ENCODE measurements around the gene PHYH. TPM values are rescaled to one million over a fixed set of nuclear protein-coding genes. Genes with fewer than 3 reads are reported as not detected.
"Not testable (repeated sequence)": the region's sequence is repeated elsewhere in the genome, so short reads cannot be mapped to it uniquely, and the experiment has no call there.

Gene PHYH
- total RNA-seq, 1 donor from 2014 or later: 163 TPM

DNA sequence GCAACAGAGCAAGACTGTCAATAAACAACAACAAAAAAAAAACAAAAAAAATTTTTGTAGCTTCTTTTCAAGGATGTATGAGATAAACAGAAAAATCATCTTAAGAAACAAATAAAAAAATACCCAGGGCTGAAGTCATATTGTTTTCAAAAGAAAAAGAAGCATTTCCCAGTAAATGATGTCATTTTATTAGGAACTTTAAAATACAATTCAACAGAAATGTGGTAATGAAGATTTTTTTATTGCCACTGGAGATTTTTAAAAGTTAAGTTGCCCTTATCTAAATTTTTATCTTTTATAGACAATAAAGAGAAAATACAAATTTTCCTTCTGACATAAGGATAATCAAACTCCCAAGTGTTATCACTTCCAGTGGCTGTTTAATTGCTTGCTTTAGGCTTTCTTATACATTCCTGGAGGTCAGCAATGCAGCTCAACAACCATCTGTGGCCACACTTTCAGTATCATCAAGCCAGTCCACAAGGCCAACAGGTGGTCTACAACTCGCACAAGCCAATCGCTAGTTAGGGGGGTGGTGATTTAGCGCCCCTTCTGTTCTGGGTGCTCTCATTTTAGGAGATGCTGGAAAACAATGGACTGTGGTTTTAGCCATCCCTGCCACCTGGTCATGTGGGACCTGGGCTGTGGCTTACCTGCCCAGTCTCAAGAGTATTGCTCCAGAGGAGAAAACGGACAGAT lies 37.4 kb upstream of the PHYH start:
- no peak for DNase-seq
- Histone ChIP-seq H3K4me3 (no peak overlapping the region), H3K36me3 (peaks cover 37% of the 10 kb centered on the region), H3K9me3 (replicated peaks) (no peaks in the 10 kb centered on the region), H3K4me1 (peaks cover 35% of the 10 kb centered on the region), H3K27me3 (ENCODE audit: low read depth) (no peaks in the 10 kb centered on the region), H3K27ac (replicated peaks) (no peak overlapping the region)
- TF ChIP-seq, protein P1, sequence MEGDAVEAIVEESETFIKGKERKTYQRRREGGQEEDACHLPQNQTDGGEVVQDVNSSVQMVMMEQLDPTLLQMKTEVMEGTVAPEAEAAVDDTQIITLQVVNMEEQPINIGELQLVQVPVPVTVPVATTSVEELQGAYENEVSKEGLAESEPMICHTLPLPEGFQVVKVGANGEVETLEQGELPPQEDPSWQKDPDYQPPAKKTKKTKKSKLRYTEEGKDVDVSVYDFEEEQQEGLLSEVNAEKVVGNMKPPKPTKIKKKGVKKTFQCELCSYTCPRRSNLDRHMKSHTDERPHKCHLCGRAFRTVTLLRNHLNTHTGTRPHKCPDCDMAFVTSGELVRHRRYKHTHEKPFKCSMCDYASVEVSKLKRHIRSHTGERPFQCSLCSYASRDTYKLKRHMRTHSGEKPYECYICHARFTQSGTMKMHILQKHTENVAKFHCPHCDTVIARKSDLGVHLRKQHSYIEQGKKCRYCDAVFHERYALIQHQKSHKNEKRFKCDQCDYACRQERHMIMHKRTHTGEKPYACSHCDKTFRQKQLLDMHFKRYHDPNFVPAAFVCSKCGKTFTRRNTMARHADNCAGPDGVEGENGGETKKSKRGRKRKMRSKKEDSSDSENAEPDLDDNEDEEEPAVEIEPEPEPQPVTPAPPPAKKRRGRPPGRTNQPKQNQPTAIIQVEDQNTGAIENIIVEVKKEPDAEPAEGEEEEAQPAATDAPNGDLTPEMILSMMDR (IDR thresholded peaks at IDR 0.05; ENCODE audit: borderline replicate concordance): no peak
- intact Hi-C loops (cut with micrococcal nuclease): no loop called here

DNA sequence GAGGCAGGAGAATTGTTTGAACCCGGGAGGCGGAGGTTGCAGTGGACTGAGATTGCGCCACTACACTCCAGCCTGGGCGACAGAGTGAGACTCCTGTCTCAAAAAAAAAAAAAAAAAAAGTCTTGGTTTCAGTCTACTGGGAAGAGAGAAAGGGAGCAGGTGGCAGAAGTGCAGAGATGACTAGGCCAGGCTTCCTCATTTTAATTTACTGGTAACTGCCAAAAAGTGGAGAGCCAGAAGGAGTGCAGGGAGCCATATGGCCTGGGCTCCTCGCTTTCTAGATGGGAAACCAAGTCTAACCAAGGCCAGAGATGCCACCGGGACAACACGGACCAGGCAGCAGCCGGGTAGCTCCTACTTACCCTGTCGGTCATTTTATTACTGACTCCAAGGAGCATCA lies 36.0 kb upstream of the PHYH start:
- no peak overlapping the region for H3K4me3 ChIP-seq
- H3K27me3 ChIP-seq (ENCODE audit: low read depth): no peaks in the 10 kb centered on the region
- H3K36me3 ChIP-seq: peaks cover 50% of the 10 kb centered on the region
- DNase-seq: no peak
- no peaks in the 10 kb centered on the region for H3K9me3 ChIP-seq (replicated peaks)
- peaks cover 35% of the 10 kb centered on the region for H3K4me1 ChIP-seq
- TF ChIP-seq, protein P1 (IDR thresholded peaks at IDR 0.05; ENCODE audit: borderline replicate concordance): no peak
- H3K27ac ChIP-seq (replicated peaks): no peak overlapping the region
- intact Hi-C loops (cut with micrococcal nuclease): no loop called here

DNA sequence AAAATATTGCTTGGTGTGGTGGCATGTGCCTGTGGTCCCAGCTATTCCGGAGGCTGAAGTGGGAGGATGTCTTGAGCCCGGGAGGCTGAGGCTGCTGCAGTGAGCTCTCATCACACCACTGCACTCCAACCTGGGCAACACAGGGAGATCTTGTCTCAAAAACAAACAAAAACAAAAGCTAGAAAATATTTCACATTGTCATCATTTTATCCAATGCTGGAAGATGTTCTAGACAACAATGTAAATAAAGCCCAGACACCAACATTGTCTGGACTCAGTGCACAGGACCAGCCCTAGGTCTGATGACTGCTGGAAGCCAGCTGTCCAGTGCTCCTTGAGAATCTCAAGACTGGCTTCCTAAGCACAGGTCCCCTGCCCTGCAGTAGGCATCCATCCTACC lies 34.7 kb upstream of the PHYH start:
- Histone ChIP-seq H3K4me3 (no peak overlapping the region), H3K9me3 (replicated peaks) (no peaks in the 10 kb centered on the region), H3K27me3 (ENCODE audit: low read depth) (no peaks in the 10 kb centered on the region), H3K36me3 (peaks cover 64% of the 10 kb centered on the region), H3K4me1 (peaks cover 22% of the 10 kb centered on the region), H3K27ac (replicated peaks) (no peak overlapping the region)
- intact Hi-C loops (cut with micrococcal nuclease): no loop called here
- no peak for DNase-seq
- TF ChIP-seq, protein P1 (IDR thresholded peaks at IDR 0.05; ENCODE audit: borderline replicate concordance): no peak

DNA sequence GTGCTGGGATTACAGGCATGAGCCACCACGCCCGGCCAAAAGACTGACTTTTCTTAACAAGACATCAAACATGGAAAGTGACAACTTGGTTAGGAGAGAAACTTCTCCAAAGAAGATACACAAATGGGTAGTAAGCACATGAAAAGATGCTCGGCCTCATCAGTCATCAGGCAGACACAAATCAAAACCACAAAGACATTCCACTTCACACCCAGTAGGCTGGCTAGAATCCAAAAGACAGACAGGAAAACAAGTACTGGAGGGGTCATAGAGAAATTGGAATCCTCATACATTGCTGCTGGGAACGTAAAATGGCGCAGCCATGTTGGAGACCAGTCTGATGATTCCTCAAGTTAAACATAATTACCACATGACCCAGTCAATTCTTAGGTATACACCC lies 31.8 kb upstream of the PHYH start:
- Histone ChIP-seq H3K4me3 (no peak overlapping the region), H3K9me3 (replicated peaks) (no peaks in the 10 kb centered on the region), H3K4me1 (peaks cover 14% of the 10 kb centered on the region), H3K36me3 (peaks cover 85% of the 10 kb centered on the region), H3K27me3 (ENCODE audit: low read depth) (no peaks in the 10 kb centered on the region), H3K27ac (replicated peaks) (no peak overlapping the region)
- TF ChIP-seq, protein P1 (IDR thresholded peaks at IDR 0.05; ENCODE audit: borderline replicate concordance): no peak
- intact Hi-C loops (cut with micrococcal nuclease): no loop called here
- DNase-seq: no peak

DNA sequence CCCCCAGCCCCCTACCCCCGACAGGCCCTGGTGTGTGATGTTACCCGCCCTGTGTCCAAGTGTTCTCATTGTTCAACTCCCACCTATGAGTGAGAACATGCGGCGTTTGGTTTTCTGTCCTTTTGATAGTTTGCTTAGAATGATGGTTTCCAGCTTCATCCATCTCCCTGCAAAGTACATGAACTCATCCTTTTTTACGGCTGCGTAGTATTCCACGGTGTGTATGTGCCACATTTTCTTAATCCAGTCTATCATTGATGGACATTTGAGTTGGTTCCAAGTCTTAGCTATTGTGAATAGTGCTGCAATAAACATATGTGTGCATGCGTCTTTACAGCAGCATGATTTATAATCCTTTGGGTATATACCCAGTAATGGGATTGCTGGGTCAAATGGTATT lies 31.1 kb upstream of the PHYH start:
- Histone ChIP-seq H3K36me3 (peaks cover 92% of the 10 kb centered on the region), H3K4me1 (peaks cover 14% of the 10 kb centered on the region)
- H3K4me3 ChIP-seq; H3K27ac ChIP-seq (replicated peaks); H3K9me3 ChIP-seq (replicated peaks); intact Hi-C loops (cut with micrococcal nuclease); DNase-seq; H3K27me3 ChIP-seq (ENCODE audit: low read depth): not testable (repeated sequence)

DNA sequence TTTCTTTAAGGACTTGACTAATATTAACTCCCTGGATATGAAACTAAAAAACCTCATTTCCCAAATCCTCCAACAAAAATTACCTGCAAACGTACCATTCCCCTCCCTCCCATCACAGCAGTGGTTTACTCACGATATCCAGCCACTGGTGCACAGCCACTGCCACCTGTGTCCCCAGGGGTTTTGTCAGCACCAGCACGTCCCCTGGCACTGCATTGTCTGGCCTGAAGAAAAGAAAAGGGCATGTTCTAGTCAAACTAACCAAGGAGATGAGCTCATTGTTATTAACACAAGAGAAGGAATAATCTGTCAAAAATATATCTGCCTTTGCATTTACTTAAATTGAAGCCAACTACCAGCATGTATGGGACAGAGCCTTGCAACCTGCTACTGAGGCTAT lies 29.7 kb upstream of the PHYH start:
- Histone ChIP-seq H3K36me3 (peaks cover 89% of the 10 kb centered on the region), H3K27me3 (ENCODE audit: low read depth) (no peaks in the 10 kb centered on the region), H3K4me1 (peaks cover 14% of the 10 kb centered on the region), H3K4me3 (no peak overlapping the region), H3K9me3 (replicated peaks) (no peaks in the 10 kb centered on the region), H3K27ac (replicated peaks) (no peak overlapping the region)
- intact Hi-C loops (cut with micrococcal nuclease): no loop called here
- TF ChIP-seq, protein P1 (IDR thresholded peaks at IDR 0.05; ENCODE audit: borderline replicate concordance): no peak
- no peak for DNase-seq
